GM21515 (cell line): ENCODE data around the gene MGP.
A peak's percentile ranks its signal among the peaks of the same experiment; 100 is the strongest.

Experiments
- ATAC-seq: cut with Tn5 transposase; IDR thresholded peaks from one replicate; pipeline ENCODE4 v1.9.1; 2021; ENCODE audit not compliant: unreplicated experiment

MGP gene

GRCh38 chr12:14903386-14904098, 17.9 kb upstream of the MGP start:
- no peak for ATAC-seq

GRCh38 chr12:14902465-14902864, 16.8 kb upstream of the MGP start:
- ATAC-seq = no peak

GRCh38 chr12:14901228-14901562, 15.5 kb upstream of the MGP start:
- ATAC-seq = no peak

DNA sequence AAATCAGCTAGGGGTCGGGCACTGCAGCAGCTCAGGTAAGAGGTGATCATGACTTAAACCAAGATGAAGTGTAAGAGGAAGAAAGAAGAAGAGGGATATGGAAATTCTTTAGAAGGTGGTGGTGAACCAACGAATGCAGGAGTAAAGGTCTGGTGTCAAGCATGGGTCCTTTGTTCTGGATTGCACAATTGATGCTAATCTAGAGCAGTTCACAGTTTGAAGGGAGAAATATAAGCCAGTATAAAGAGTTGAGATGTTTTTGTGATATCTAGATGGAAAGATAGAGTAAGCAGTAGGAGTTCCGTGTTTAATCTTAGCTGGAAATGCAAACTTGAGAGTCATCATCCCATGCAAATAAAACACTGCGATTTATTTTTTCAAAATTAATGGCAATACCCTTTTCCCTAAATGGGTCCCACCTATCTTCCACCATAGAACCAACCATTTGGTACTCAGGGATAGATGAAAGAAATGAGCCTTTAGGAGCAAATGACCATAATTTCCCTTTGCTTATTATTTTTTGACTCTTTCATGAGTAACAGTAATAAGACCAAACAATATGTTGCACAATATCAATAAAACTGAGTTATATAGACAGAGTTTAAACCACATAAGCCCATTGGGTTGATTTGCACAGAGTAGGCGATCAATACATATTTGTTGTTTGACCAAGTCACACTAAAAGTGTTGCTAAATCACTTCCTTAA, 15.0 kb upstream of the MGP start:
- no peak for ATAC-seq

- ATAC-seq = no peak
Observed at GRCh38 chr12:14896521-14897169, 11.0 kb upstream of the MGP start.

- no peak for ATAC-seq
Observed at GRCh38 chr12:14893506-14894250, 8.0 kb upstream of the MGP start.

DNA sequence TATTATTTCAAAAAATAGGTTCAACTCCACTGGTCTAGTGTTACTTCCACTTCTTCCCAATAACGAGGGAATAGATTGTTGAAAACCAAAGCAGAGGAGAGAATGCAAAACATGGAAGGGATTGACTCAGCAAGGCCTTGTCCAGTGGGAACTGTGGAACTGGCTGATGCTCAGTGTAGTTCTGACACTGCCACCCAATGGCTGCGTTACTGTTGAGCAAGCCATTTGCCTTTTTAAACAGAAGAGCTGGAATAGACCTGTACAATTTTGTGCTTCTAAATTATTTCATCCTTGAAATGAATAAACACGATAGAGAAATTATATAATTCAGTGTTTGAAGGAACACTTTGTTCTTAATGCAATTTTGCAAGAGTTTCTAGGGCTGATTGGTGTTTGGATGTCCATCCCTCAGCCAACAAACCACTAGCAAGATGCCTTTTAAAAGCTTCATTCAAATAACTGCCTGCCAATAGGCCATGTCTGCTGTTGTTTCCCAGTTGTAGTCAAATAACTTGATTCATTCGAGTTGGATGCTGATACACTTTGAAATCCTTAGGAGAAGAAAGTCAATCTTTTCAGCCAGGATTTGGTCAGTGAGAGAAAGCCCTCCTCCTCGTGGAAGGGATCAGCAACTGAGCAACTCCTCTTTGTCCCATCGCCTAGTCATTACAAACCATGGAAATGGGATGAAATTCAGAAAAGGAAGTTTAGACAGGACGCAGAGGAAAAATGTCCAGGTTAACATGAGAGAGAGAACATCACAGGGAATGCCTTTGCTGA, 7.3 kb upstream of the MGP start:
- ATAC-seq = no peak

- ATAC-seq = no peak
Observed at GRCh38 chr12:14890701-14891100, 5.0 kb upstream of the MGP start.

- ATAC-seq = no peak
Observed at GRCh38 chr12:14886271-14886670, 617 bp upstream of the MGP start.

DNA sequence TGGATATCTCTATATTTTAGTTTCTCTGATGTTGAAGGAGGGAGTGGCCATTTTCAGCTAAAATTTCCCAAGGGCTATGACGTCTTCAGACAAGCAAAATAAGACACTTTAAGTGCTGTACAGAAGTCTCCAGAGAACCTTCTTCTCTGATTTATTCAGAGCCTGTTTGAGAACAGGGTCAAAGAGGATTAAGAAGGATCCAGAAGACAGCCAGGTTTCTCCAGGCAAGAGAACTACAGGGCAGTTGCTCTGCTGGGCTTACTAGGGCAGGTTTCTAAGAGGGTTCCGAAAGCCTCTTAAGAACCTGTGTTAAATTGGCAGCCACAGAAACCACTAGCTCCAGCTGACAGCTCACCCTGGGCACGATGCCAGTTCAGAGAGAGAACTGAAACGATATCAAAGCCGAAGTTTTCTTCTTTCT, 1.2 kb downstream of the MGP start:
- peak; percentile 93 for ATAC-seq

DNA sequence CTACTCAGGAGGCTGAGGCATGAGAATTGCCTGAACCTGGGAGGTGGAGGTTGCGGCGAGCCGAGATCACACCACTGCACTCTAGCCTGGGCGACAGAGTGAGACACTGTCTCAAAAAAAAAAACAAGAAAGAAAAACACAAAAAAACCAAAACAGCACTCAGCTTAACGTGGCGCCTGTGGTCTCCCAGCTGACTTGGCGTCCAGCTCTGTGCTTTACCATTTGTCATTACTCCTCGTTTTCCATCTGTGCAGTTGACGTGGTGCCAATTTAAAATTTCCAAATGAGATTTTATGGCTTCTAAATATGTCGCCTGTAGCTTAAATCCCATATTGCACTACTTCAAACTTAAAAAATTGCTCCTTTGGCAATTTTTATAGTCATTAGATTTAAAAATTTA, 2.0 kb downstream of the MGP start:
- ATAC-seq = no peak

- ATAC-seq = no peak
Observed at GRCh38 chr12:14880890-14881453, 4.7 kb downstream of the MGP start.

- ATAC-seq = no peak
Observed at GRCh38 chr12:14879222-14879933, 6.3 kb downstream of the MGP start.

- no peak for ATAC-seq
Observed at GRCh38 chr12:14878488-14878887, 7.2 kb downstream of the MGP start.

DNA sequence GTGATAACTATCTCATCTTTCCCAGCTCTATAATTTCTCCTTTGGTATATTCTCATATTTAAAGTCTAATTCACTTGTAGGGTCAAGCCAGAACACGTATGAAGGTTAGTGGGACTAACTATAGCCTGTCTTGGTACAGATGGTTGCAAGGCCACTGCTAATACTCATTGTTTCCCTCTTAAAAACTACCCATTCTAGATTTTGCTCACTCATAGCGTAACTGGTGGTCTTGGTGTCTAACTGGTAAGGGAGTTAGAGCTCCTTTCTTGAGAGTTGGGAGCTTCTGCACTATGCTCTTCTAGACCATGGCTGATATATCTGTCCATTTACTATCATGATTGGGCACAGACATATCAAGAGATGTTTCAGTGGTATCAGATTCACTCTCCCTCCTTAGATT, 8.8 kb downstream of the MGP start:
- ATAC-seq = no peak

DNA sequence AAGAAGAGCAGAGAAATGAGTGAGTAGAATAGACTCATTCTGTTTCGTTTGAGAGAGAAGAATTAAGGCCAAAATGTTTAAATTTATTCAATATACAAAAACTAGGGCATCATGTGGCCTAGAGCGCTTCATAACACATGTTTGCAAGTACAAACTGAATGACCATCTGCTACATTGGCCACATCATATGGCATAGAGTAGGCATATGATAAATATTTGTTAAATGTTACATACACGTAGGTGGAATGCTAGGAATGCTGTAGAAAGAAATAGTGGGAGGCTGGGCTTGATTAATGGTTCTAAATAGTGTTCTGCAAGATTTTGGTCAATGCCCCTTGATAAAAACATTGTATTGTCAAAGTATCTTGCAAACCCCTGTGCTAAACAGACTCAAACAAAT, 10.8 kb downstream of the MGP start:
- ATAC-seq = no peak

GRCh38 chr12:14873440-14874185, 12.0 kb downstream of the MGP start:
- no peak for ATAC-seq

GRCh38 chr12:14871886-14872285, 13.8 kb downstream of the MGP start:
- ATAC-seq = no peak

- no peak for ATAC-seq
Observed at GRCh38 chr12:14871247-14871646, 14.4 kb downstream of the MGP start.
